Memory B cell (primary cell): ENCODE measurements around the gene RAB12.

Experiments
- ATAC-seq: fragments of 150-1000 bp; cut with Tn5 transposase; 2 replicates; pipeline ENCODE4 v1.10.0; 2021; ENCODE audit warnings: low read depth, mild to moderate bottlenecking, moderate library complexity
- DNase-seq, 2 donors: peaks; one replicate each; pipeline ENCODE4 v3.0.0; 2022; ENCODE audit warnings: low spot score in 2 of 2
- H3K27ac Mint-ChIP-seq: one replicate; pipeline ENCODE4 v1.8.0; 2022; ENCODE audit warnings: mild to moderate bottlenecking, moderate library complexity, mixed read lengths
- H3K27me3 Mint-ChIP-seq: one replicate; pipeline ENCODE4 v1.8.0; 2022; ENCODE audit warnings: mixed read lengths
- H3K36me3 Mint-ChIP-seq: one replicate; pipeline ENCODE4 v1.8.0; 2022; ENCODE audit warnings: mild to moderate bottlenecking, mixed read lengths
- H3K4me1 Mint-ChIP-seq: one replicate; pipeline ENCODE4 v1.8.0; 2022; ENCODE audit warnings: mixed read lengths
- H3K4me3 Mint-ChIP-seq: one replicate; pipeline ENCODE4 v1.8.0; 2022; ENCODE audit warnings: mild to moderate bottlenecking, moderate library complexity, mixed read lengths
- H3K9me3 Mint-ChIP-seq: one replicate; pipeline ENCODE4 v1.8.0; 2022; ENCODE audit warnings: mixed read lengths

The RAB12 gene

GRCh38 chr18:8667846-8668245 is 58.6 kb downstream of the RAB12 start:
- Mint-ChIP-seq H3K4me1 (no peaks in the 10 kb centered on the region), H3K27ac (no peak overlapping the region)
- no peak for DNase-seq

GRCh38 chr18:8668381-8668780 is 59.1 kb downstream of the RAB12 start:
- Mint-ChIP-seq H3K36me3 (peaks cover 3% of the 10 kb centered on the region), H3K27ac (no peak overlapping the region), H3K27me3 (peaks cover 1% of the 10 kb centered on the region), H3K9me3 (no peaks in the 10 kb centered on the region), H3K4me3 (no peak overlapping the region), H3K4me1 (peaks cover 1% of the 10 kb centered on the region)
- no peak for ATAC-seq
- no peak for DNase-seq

More at GRCh38 chr18:8667846-8668245, 58.6 kb downstream of the RAB12 start:
- H3K27me3 Mint-ChIP-seq = peaks cover 1% of the 10 kb centered on the region
- H3K9me3 Mint-ChIP-seq = no peaks in the 10 kb centered on the region
- H3K36me3 Mint-ChIP-seq = peaks cover 3% of the 10 kb centered on the region
- H3K4me3 Mint-ChIP-seq = no peak overlapping the region
- no peak for ATAC-seq

GRCh38 chr18:8669571-8669970 is 60.3 kb downstream of the RAB12 start:
- H3K27me3 Mint-ChIP-seq = peaks cover 1% of the 10 kb centered on the region
- DNase-seq (no peak), ATAC-seq (no peak)
- peaks cover 4% of the 10 kb centered on the region for H3K4me1 Mint-ChIP-seq
- H3K9me3 Mint-ChIP-seq = peaks cover 3% of the 10 kb centered on the region
- peaks cover 6% of the 10 kb centered on the region for H3K36me3 Mint-ChIP-seq
- H3K27ac Mint-ChIP-seq = no peak overlapping the region
- no peak overlapping the region for H3K4me3 Mint-ChIP-seq

- no peak for DNase-seq
- H3K36me3 Mint-ChIP-seq = peaks cover 3% of the 10 kb centered on the region
- peaks cover 3% of the 10 kb centered on the region for H3K9me3 Mint-ChIP-seq
- peak; percentile 54 for ATAC-seq
- peaks cover 4% of the 10 kb centered on the region for H3K4me1 Mint-ChIP-seq
- no peak overlapping the region for H3K4me3 Mint-ChIP-seq
- peaks cover 1% of the 10 kb centered on the region for H3K27me3 Mint-ChIP-seq
- peak overlapping the region; percentile 67 for H3K27ac Mint-ChIP-seq
These were observed 64.3 kb downstream of the RAB12 start for GRCh38 chr18:8673256-8674209.

- H3K4me1 Mint-ChIP-seq = peaks cover 4% of the 10 kb centered on the region
- DNase-seq (no peak), ATAC-seq (no peak)
- H3K27me3 Mint-ChIP-seq = no peaks in the 10 kb centered on the region
- no peak overlapping the region for H3K4me3 Mint-ChIP-seq
- H3K9me3 Mint-ChIP-seq = peaks cover 3% of the 10 kb centered on the region
- H3K36me3 Mint-ChIP-seq = peaks cover 3% of the 10 kb centered on the region
- no peak overlapping the region for H3K27ac Mint-ChIP-seq
These were observed 65.8 kb downstream of the RAB12 start for GRCh38 chr18:8675057-8675456.

- DNase-seq (no peak), ATAC-seq (no peak)
- H3K4me1 Mint-ChIP-seq = no peaks in the 10 kb centered on the region
- no peak overlapping the region for H3K4me3 Mint-ChIP-seq
- no peaks in the 10 kb centered on the region for H3K9me3 Mint-ChIP-seq
- no peak overlapping the region for H3K27ac Mint-ChIP-seq
- H3K27me3 Mint-ChIP-seq = peaks cover 1% of the 10 kb centered on the region
- no peaks in the 10 kb centered on the region for H3K36me3 Mint-ChIP-seq
These were observed 72.0 kb downstream of the RAB12 start for GRCh38 chr18:8681196-8681595.

GRCh38 chr18:8684577-8684976 is 75.3 kb downstream of the RAB12 start:
- H3K9me3 Mint-ChIP-seq = no peaks in the 10 kb centered on the region

GRCh38 chr18:8685141-8685913 is 76.1 kb downstream of the RAB12 start:
- no peak for ATAC-seq
- no peak for DNase-seq
- no peaks in the 10 kb centered on the region for H3K9me3 Mint-ChIP-seq
- H3K27me3 Mint-ChIP-seq = peaks cover 4% of the 10 kb centered on the region
- no peak overlapping the region for H3K27ac Mint-ChIP-seq
- H3K4me1 Mint-ChIP-seq = no peaks in the 10 kb centered on the region
- H3K4me3 Mint-ChIP-seq = no peak overlapping the region
- no peaks in the 10 kb centered on the region for H3K36me3 Mint-ChIP-seq

More at GRCh38 chr18:8684577-8684976, 75.3 kb downstream of the RAB12 start:
- DNase-seq (no peak), ATAC-seq (no peak)
- H3K4me3 Mint-ChIP-seq = no peak overlapping the region
- no peaks in the 10 kb centered on the region for H3K4me1 Mint-ChIP-seq
- peaks cover 1% of the 10 kb centered on the region for H3K27me3 Mint-ChIP-seq
- no peaks in the 10 kb centered on the region for H3K36me3 Mint-ChIP-seq
- H3K27ac Mint-ChIP-seq = no peak overlapping the region

- ATAC-seq (no peak), DNase-seq (no peak)
- Mint-ChIP-seq H3K4me3 (no peak overlapping the region), H3K9me3 (no peaks in the 10 kb centered on the region), H3K27me3 (peaks cover 4% of the 10 kb centered on the region), H3K4me1 (no peaks in the 10 kb centered on the region), H3K36me3 (no peaks in the 10 kb centered on the region), H3K27ac (no peak overlapping the region)
These were observed 76.6 kb downstream of the RAB12 start for GRCh38 chr18:8685914-8686216.

- ATAC-seq (no peak), DNase-seq (no peak)
- Mint-ChIP-seq H3K27ac (no peak overlapping the region), H3K27me3 (peaks cover 4% of the 10 kb centered on the region), H3K4me1 (no peaks in the 10 kb centered on the region), H3K36me3 (no peaks in the 10 kb centered on the region), H3K4me3 (no peak overlapping the region), H3K9me3 (no peaks in the 10 kb centered on the region)
These were observed 77.4 kb downstream of the RAB12 start for GRCh38 chr18:8686611-8687010.

- Mint-ChIP-seq H3K27ac (no peak overlapping the region), H3K4me1 (no peaks in the 10 kb centered on the region), H3K9me3 (no peaks in the 10 kb centered on the region), H3K36me3 (no peaks in the 10 kb centered on the region), H3K27me3 (peaks cover 3% of the 10 kb centered on the region), H3K4me3 (no peak overlapping the region)
- DNase-seq = no peak
- ATAC-seq = no peak
These were observed 79.1 kb downstream of the RAB12 start for GRCh38 chr18:8688216-8688800.

- Mint-ChIP-seq H3K4me3 (no peak overlapping the region), H3K9me3 (no peaks in the 10 kb centered on the region), H3K4me1 (no peaks in the 10 kb centered on the region), H3K36me3 (no peaks in the 10 kb centered on the region), H3K27me3 (peaks cover 3% of the 10 kb centered on the region), H3K27ac (no peak overlapping the region)
- no peak for DNase-seq
- ATAC-seq = no peak
These were observed 79.6 kb downstream of the RAB12 start for GRCh38 chr18:8688816-8689215.
